ENCODE data around the gene OSBPL3.
"Not testable (repeated sequence)": the region's sequence is repeated elsewhere in the genome, so short reads cannot be mapped to it uniquely, and the experiment has no call there.

Gene OSBPL3, protein sequence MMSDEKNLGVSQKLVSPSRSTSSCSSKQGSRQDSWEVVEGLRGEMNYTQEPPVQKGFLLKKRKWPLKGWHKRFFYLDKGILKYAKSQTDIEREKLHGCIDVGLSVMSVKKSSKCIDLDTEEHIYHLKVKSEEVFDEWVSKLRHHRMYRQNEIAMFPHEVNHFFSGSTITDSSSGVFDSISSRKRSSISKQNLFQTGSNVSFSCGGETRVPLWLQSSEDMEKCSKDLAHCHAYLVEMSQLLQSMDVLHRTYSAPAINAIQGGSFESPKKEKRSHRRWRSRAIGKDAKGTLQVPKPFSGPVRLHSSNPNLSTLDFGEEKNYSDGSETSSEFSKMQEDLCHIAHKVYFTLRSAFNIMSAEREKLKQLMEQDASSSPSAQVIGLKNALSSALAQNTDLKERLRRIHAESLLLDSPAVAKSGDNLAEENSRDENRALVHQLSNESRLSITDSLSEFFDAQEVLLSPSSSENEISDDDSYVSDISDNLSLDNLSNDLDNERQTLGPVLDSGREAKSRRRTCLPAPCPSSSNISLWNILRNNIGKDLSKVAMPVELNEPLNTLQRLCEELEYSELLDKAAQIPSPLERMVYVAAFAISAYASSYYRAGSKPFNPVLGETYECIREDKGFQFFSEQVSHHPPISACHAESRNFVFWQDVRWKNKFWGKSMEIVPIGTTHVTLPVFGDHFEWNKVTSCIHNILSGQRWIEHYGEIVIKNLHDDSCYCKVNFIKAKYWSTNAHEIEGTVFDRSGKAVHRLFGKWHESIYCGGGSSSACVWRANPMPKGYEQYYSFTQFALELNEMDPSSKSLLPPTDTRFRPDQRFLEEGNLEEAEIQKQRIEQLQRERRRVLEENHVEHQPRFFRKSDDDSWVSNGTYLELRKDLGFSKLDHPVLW

DNA sequence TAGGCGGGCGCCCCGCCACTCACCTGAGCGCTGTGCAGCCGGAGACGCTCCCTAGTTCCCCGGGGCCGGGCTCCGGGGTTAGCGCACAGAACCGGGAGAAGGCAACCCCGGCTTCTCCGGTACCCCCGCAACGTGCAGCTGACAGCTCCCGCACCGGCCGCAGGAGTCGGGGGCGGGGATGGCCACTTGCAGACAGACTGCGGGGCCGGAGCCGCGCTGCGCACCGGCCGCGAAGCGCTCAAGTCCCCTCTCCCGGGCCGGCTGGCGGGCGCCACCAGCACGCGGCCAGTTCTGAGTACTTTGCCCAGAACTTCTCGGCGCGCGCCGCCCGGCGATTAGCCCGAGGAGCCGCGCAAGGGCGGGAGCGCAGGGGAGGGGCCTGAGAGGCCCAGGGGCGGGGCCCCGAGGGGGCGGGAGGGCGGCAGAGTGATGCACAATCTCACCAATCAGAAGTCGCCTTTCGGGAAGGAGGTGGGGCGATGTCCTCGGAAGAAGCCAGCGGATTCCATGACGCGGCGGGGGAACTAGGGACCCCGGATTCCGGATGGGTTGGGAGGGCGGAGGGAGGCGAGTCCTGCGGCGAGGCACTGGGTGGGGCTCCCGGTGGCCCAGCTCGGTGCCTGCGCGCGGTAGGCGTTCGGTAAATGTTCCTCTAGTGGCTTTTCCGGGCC lies at the start of gene OSBPL3:
Gene OSBPL3 (minus strand): TSS at position 316 of the 671 bp plus-strand sequence. CDS start 87,706 bp downstream, outside the sequence.
- DNase-seq (ENCODE audit: low spot score) = peak; percentile 96

DNA sequence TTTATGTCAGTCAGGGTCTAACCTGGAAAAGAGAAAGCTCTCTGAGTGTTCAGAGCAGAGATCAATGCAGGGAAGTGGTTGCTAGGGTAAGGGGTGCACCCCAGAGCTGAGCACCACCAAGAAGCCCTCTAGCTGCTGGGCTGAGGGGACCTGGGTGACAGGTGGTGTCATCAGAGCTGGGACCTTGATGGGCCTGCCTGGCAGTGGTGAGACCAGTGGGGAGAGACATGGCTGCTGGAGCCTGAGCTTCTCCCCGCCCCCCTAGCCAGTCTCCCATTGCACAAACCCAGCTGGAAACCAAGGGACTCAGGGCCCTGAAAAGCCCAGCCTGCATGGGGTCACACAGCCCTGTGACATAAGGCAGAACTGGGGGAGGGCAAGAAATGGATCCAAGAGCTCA lies 49.1 kb upstream of the OSBPL3 start:
- no peak for DNase-seq (ENCODE audit: low spot score)

DNA sequence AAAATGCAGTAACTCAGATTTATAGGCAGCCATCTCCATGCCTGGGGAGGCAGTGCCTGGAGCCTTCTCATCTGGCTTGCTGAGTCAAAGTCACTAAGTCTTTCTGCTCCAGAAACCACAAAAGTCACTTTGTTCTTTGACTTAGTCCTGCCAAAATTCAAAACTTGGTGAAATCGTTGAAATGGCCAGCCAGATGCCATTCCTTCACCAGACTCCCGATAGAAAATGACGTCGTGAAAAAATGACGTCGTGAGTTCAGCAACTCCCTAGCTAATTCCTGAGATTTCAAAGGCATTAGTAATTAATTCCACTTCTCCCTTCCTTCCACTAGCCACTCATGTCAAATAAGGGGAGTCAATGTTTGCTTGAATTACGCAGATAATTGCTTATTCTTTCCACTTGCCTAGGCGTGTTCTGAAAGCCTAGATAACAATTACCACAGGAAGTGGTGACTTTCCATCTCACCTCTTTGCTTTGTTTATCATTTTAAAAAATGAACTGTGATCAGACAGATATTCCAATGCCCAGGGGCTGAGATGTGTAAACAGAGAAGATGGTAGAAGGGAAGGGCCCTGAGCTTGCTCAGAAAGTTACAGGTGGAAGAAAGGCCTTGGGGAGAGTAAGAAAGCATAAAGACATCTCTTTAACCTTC lies 48.5 kb upstream of the OSBPL3 start:
- no peak for DNase-seq (ENCODE audit: low spot score)

- DNase-seq (ENCODE audit: low spot score) = no peak
Measured at GRCh38 chr7:25026156-25026555, 46.2 kb upstream of the OSBPL3 start.

DNA sequence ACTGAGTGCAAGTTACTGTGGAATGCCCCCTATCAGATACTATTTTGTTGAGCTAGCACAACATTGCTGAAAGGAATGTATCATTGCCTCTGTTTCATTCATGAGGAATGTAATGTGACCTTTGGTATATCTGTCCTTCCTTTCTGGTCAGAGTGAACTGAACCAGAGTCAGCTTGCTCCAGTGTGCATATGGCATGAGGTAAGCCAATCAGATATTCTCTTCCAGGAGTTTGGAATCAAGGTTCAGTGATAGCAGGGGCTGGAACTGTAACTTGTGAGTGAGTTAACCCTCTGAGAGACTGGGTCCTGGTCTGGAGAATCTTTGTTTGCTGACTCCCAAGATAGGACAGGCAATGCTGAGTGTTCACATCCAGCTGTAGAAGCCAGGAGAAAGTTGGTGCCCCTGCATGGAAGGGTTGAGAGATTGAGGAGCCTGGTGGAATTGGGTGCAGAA lies 45.3 kb upstream of the OSBPL3 start:
- DNase-seq (ENCODE audit: low spot score) = no peak

- DNase-seq (ENCODE audit: low spot score) = no peak
Measured at GRCh38 chr7:25024066-25024465, 44.1 kb upstream of the OSBPL3 start.

- not testable (repeated sequence) for DNase-seq (ENCODE audit: low spot score)
Measured at GRCh38 chr7:25017671-25018070, 37.7 kb upstream of the OSBPL3 start.

- no peak for DNase-seq (ENCODE audit: low spot score)
Measured at GRCh38 chr7:25014756-25015155, 34.8 kb upstream of the OSBPL3 start.

GRCh38 chr7:25012710-25013109 lies 32.7 kb upstream of the OSBPL3 start:
- not testable (repeated sequence) for DNase-seq (ENCODE audit: low spot score)

- no peak for DNase-seq (ENCODE audit: low spot score)
Measured at GRCh38 chr7:25012254-25012653, 32.3 kb upstream of the OSBPL3 start.

DNA sequence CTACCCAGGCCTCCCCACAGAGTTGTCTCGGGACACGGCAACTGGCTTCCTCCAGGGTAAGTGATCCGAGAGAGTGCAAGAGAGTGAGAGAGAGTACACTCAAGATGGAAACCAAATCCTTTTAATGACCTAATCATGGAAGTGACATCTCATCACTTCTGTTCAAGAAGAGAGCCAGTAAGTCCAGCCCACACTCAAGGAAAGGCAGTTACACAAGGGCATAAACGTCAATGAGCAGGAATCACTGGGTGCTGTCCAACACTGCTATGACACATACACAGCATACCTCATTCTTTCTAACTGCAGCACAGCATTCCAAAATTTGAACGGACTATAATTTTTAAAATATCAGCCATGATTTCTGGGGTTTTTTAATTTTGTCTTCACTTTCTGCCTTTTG lies 29.3 kb upstream of the OSBPL3 start:
- no peak for DNase-seq (ENCODE audit: low spot score)

DNA sequence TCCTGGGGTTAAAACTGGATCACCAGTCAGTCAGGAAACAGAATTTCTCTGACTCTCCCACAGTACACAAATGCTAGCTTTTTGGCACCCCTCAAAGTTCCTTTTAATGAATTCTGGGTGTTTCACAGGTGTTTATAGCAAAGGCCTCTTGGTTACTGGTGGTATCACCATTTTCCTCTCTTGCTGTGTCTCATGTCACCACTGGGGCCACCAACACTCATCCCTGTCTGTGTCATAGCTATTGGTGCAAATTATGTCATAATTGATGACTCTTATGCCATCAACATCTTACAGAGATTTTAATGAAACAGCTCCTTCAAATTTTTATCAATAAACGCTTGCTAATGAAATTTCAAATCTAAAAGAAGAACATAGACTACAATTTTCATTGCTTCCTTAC lies 27.7 kb upstream of the OSBPL3 start:
- DNase-seq (ENCODE audit: low spot score) = no peak

GRCh38 chr7:25006276-25006675 lies 26.3 kb upstream of the OSBPL3 start:
- no peak for DNase-seq (ENCODE audit: low spot score)

GRCh38 chr7:25005658-25006057 lies 25.7 kb upstream of the OSBPL3 start:
- no peak for DNase-seq (ENCODE audit: low spot score)

DNA sequence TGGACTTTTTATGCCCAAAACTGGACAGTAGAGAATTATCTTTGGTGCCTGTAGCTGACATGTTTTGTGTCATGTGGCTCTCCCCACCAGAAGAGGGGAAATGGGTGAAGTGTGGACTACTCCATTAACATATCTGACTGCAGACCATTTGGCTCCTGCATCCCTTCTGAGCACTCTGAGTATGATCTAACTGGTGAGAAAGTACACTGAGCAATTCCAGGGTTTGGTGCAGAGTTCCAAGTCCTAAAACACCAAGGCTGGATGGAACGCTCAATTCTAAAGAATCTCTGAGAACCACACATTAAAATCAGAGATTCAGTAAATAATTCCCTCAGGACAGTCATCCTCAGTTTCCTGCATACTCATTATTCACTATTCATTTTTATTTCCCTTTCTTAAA lies 22.8 kb upstream of the OSBPL3 start:
- DNase-seq (ENCODE audit: low spot score) = no peak

- no peak for DNase-seq (ENCODE audit: low spot score)
Measured at GRCh38 chr7:24995466-24995865, 15.5 kb upstream of the OSBPL3 start.

DNA sequence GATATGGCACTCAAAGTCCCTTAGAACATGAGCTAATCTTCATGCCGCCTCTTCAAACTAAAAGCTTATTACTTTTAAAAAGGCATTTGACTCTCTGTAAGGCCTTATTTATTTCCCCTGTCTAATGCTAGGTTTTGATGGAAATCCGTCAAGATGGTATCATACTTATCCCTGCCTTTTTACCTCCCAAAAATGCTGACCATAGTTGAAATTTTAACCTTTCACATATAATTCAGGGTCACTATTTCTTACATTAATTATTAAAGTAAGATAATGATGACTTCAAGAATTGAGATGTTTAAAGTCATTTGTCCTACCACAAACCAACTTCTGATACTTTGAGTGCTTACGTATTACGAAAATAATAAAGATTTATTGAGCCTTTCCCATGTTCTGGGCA lies 12.3 kb upstream of the OSBPL3 start:
- no peak for DNase-seq (ENCODE audit: low spot score)

DNA sequence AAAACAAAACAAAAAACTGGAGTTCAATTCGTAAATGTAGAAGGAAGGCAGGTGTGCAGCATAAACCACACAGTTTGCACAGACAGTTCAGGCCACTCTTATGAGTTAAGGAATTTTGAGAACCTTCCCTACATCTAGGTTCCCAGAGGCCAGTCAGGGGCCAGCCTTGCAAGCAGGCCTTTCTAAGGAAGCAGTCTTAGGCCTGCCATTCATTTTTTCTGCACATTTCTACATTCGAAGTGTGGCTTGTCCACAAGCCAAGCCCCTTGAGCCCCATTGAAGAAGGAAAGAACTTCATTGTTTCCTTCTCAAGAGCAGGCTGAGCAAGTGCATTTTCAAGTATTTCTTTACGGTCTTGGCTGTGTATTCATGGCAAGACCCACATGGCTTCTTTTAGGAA lies 11.4 kb upstream of the OSBPL3 start:
- DNase-seq (ENCODE audit: low spot score) = no peak

DNA sequence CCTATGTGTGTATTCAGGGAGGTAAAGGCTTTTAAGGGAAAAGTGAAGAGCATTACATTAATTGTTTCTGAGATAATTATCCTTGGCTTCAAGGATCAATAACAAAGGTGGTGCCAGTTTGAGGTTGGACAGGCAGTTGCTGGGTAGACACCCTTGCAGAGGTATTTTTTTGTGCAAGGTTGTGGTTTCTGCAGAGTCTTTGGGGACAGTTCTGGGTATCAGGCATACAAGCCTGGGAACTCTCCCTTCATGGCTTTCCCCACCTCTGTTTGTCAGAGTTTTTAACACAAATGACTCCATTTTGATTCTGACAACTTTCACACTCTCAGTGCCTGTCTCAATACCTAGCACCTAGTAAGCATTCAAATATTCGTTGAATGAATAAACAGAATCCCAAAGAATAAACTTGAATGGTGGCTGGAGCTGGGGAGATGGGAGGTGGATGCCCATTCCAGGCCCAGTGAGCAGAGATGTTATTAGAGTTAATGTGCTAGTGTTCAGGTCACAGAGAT lies 7.4 kb upstream of the OSBPL3 start:
- DNase-seq (ENCODE audit: low spot score) = no peak

GRCh38 chr7:24982917-24983316 lies 2.9 kb upstream of the OSBPL3 start:
- DNase-seq (ENCODE audit: low spot score) = no peak

DNA sequence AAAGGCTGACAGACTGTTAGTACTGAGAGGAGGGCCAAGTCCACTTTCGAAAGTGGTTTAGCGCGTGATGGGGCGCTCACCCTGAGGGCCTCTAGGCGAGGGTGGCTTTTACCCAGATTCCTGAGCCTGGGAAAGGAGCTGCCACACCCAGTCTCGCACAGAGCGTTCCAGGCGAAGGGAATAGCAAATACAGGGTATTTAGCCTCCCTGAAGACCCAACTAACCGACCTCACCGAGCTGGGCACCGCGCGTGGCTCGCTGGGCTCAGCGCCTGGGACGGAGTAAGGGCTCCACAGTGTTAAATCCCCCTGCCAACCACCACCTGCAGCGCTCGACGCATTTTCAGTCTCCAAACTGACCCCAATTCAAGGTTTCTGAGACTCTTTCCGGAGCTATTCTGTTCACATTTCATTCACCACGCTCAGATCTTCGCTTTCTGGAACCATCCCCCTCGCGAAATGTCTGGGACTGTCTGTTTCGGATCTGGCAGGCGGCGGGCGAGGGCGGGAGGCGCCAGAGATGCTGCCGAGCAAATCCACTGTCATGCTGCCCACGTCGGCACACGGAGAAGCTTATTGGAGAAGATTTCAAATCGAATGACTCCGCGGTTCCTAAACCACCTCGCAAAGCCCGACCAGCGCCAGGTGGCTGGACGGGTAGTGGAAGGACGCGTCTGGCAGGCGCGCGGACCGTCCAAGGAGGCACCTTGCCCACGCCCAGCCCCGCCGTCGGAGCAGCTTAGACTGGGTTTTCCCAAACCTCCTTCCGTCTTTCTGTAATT lies 1.4 kb upstream of the OSBPL3 start:
- peak; percentile 41 for DNase-seq (ENCODE audit: low spot score)
